IMR-90 (cell line): ENCODE measurements around the gene ARMH2.

ENCODE experiments used
- CTCF ChIP-seq: conservative IDR thresholded peaks from 2 replicates; pipeline ENCODE4 v1.5.1; 2012; ENCODE audit warnings: mild to moderate bottlenecking, low read depth, low read length, improper control_type of control experiment
- FOS ChIP-seq: fragments of 150-350 bp; IDR thresholded peaks from 2 replicates; pipeline ENCODE4 v1.6.1; 2016; ENCODE audit warnings: low read depth, low read length
- MAFK ChIP-seq: IDR thresholded peaks from 2 replicates; pipeline ENCODE4 v1.6.1; 2012; ENCODE audit warnings: low read depth, low read length, improper control_type of control experiment
- MAZ ChIP-seq: IDR thresholded peaks from 2 replicates; pipeline ENCODE4 v1.6.1; 2012; ENCODE audit warnings: low read depth, mild to moderate bottlenecking, low read length, improper control_type of control experiment, moderate library complexity, borderline replicate concordance
- NFE2L2 ChIP-seq: fragments of 150-350 bp; IDR thresholded peaks from 2 replicates; pipeline ENCODE4 v1.6.1; 2016; ENCODE audit warnings: low read depth, mild to moderate bottlenecking, low read length
- POLR2A ChIP-seq: IDR thresholded peaks from 2 replicates; pipeline ENCODE4 v1.6.1; 2012; ENCODE audit warnings: mild to moderate bottlenecking, low read depth, low read length
- RCOR1 ChIP-seq: IDR thresholded peaks from 2 replicates; pipeline ENCODE4 v1.6.1; 2012; ENCODE audit warnings: mild to moderate bottlenecking, low read length, improper control_type of control experiment; ENCODE audit not compliant: insufficient replicate concordance
- SMC3 ChIP-seq: fragments of 150-350 bp; IDR thresholded peaks from 2 replicates; pipeline ENCODE4 v1.6.1; 2016; ENCODE audit warnings: low read depth, mild to moderate bottlenecking, antibody characterized with exemption, low read length, moderate library complexity

- TF ChIP-seq CTCF (no peak), MAZ (no peak), FOS (no peak), POLR2A (no peak), NFE2L2 (no peak), SMC3 (no peak), MAFK (no peak), RCOR1 (no peak)
Observed at GRCh38 chr6:24827970-24828369, 29.3 kb upstream of the ARMH2 start.
